Upper lobe of left lung (tissue), 6 donors: Measurements from ENCODE around the gene CHRNA5. TPM values are rescaled to one million over a fixed set of nuclear protein-coding genes. Genes with fewer than 3 reads are reported as not detected.
A peak's percentile ranks its signal among the peaks of the same experiment; 100 is the strongest.

ENCODE experiments used
- ATAC-seq, 2 donors: fragments of 200-7000 bp; cut with Tn5 transposase; one replicate each; pipeline ENCODE4 v1.9.1; 2022; ENCODE audit warnings: mild to moderate bottlenecking in 2 of 2, moderate library complexity in 2 of 2; ENCODE audit not compliant: low FRiP score in 2 of 2
- DNase-seq, 2 donors: peaks; one replicate each; pipeline ENCODE4 v3.0.0-alpha.2; 2019 to 2020
- H3K27ac ChIP-seq, 4 donors: fragments of 200-600 bp; sonication (generic); one replicate each; pipeline ENCODE4 v1.5.1; 2016 to 2019
- H3K27me3 ChIP-seq, 4 donors: fragments of 200-600 bp; sonication (generic); one replicate each; pipeline ENCODE4 v1.5.1; 2017 to 2019
- H3K36me3 ChIP-seq, 4 donors: fragments of 200-600 bp; sonication (generic); one replicate each; pipeline ENCODE4 v1.5.1; 2016 to 2019
- H3K4me1 ChIP-seq, 4 donors: fragments of 200-600 bp; sonication (generic); one replicate each; pipeline ENCODE4 v1.5.1; 2018 to 2019
- H3K4me3 ChIP-seq, 4 donors: fragments of 200-600 bp; sonication (generic); one replicate each; pipeline ENCODE4 v1.5.1; 2017 to 2019; ENCODE audit warnings: mild to moderate bottlenecking in 2 of 4, moderate library complexity in 1 of 4
- H3K9me3 ChIP-seq, 4 donors: fragments of 200-600 bp; sonication (generic); one replicate each; pipeline ENCODE4 v1.5.1; 2018 to 2019
- CTCF ChIP-seq, 6 experiments: fragments of 450-650 bp in 4 of 6; fragments of 200-600 bp in 2 of 6; sonication (generic) in 2 of 6; IDR thresholded peaks; one replicate each; pipeline ENCODE4 v1.5.1; 2016 to 2019; ENCODE audit warnings: antibody characterized with exemption in 6 of 6
- EP300 ChIP-seq, 4 donors: sonication (generic); formaldehyde crosslinking; IDR thresholded peaks; one replicate each; pipeline ENCODE4 v1.5.1; 2017; ENCODE audit warnings: antibody characterized with exemption in 4 of 4, control low read depth in 2 of 4
- POLR2A ChIP-seq, 4 donors: fragments of 450-650 bp; IDR thresholded peaks; one replicate each; pipeline ENCODE4 v1.5.1; 2016 to 2017; ENCODE audit warnings: antibody characterized with exemption in 4 of 4, mild to moderate bottlenecking in 2 of 4
- POLR2AphosphoS5 ChIP-seq, 2 donors: sonication (generic); formaldehyde crosslinking; IDR thresholded peaks; one replicate each; pipeline ENCODE4 v1.5.1; 2017; ENCODE audit warnings: antibody characterized with exemption in 2 of 2
- WGBS, 2 donors: methylation state at CpG; one replicate each; pipeline ENCODE4 v1.1.5; 2017 to 2018; 5-methylcytosine and 5-hydroxymethylcytosine counted together
- total RNA-seq, 6 donors: library from RNA; depleted of rRNA in 4 of 6; stranded (reverse); fragments of >200 nt in 4 of 6; gene quantifications; one replicate each; pipeline versions ENCODE4 v1.1.0 to v1.2.1, GENCODE V29; 2016 to 2021
- donor health status: DM: no; HTN: no; CAD: no; lungs with moderate emphysema.
- donor health status: DM: no; HTN: yes; CAD: no; lungs with severe emphysema.

The CHRNA5 gene
- total RNA-seq, 6 donors from 2014 or later = 0.29 to 1.5 (median 0.38) TPM; not detected in 2

- Histone ChIP-seq H3K4me1 (peaks cover 8 to 13% (median 10%) of the 10 kb centered on the region in 4 donors), H3K27me3 (peaks cover 0 to 12% (median 5%) of the 10 kb centered on the region in 4 donors), H3K4me3 (no peak overlapping the region), H3K36me3 (no peaks in the 10 kb centered on the region), H3K27ac (no peak overlapping the region), H3K9me3 (no peaks in the 10 kb centered on the region)
- 47% methylated on average over 4 of the region's 4 CpGs; no CpG with 5 or more reads in 1 of the 2 donors for WGBS, 2 donors
- ATAC-seq (no peak), DNase-seq (no peak)
- TF ChIP-seq EP300 (IDR thresholded peaks at IDR 0.05) = no peak
- no peak for TF ChIP-seq POLR2AphosphoS5 (IDR thresholded peaks at IDR 0.05)
- TF ChIP-seq POLR2A (IDR thresholded peaks at IDR 0.05) = no peak
- peak in 5 of 6 experiments; percentile 29 to 52 (median 48) for TF ChIP-seq CTCF (IDR thresholded peaks at IDR 0.05)
These were observed 73.5 kb downstream of the CHRNA5 start for GRCh38 chr15:78638658-78639314.

- ATAC-seq (peak; percentile 37 to 46), DNase-seq (peak in 1 of 2 donors; percentile 78)
- Histone ChIP-seq H3K9me3 (no peaks in the 10 kb centered on the region), H3K4me1 (peaks cover 8 to 13% (median 10%) of the 10 kb centered on the region in 4 donors), H3K4me3 (peak overlapping the region in 3 of 4 donors; percentile 35 to 51 (median 50)), H3K27me3 (peaks cover 0 to 12% (median 5%) of the 10 kb centered on the region in 4 donors), H3K27ac (no peak overlapping the region), H3K36me3 (no peaks in the 10 kb centered on the region)
- WGBS, 2 donors = 23 to 42% methylated on average over 7 to 26 of the region's 32 CpGs
- TF ChIP-seq CTCF (IDR thresholded peaks at IDR 0.05) (no peak), POLR2AphosphoS5 (IDR thresholded peaks at IDR 0.05) (no peak), EP300 (IDR thresholded peaks at IDR 0.05) (no peak), POLR2A (IDR thresholded peaks at IDR 0.05) (no peak)
These were observed 75.3 kb downstream of the CHRNA5 start for GRCh38 chr15:78640527-78641101.

DNA sequence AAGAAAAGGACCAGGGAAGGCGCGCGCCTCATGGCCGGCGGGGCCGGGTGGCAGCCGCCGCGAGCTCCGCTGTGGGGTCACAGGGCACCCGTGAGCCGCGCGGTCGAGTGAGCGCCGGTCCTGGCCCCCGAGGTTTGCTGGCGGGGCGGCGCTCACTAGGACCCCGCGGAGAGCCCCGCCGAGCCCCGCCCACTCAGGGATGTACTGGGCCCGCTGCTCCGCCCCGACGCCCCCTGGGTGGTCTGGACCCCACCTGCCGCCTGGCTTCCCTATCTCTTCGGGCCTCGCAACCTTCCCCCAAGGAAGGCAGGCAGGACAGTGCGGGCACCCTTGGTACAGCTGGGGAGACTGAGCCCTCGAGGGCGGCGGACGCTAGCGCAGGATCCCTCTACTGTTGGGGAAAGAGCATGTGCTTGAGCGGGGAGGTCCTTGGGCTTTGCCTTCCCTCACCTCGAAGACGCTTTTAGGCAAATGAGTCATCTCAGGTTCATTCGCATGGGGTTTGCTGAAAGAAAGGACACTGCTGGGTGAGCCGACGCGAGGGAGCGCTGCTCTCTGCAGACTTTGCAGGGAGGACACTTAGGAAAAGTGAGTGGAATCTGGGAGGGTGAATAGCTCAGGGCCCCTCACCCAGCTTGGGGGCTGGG lies 75.9 kb downstream of the CHRNA5 start, which contains the start of gene CHRNB4:
CHRNB4 (minus strand) TSS at position 109 of the 647 bp plus-strand sequence; CDS start at position 32, 77 bp downstream.
- no peaks in the 10 kb centered on the region for H3K36me3 ChIP-seq
- peaks cover 8 to 13% (median 10%) of the 10 kb centered on the region in 4 donors for H3K4me1 ChIP-seq
- WGBS, 2 donors = 24 to 43% methylated on average over 12 to 33 of the region's 47 CpGs
- ATAC-seq (peak; percentile 16 to 48), DNase-seq (peak in 1 of 2 donors; percentile 84)
- no peak within 1 kb of the TSS for H3K27ac ChIP-seq
- H3K9me3 ChIP-seq = no peaks in the 10 kb centered on the region
- H3K4me3 ChIP-seq = peak within 1 kb of the TSS in 3 of 4 donors; percentile 35 to 51 (median 50)
- H3K27me3 ChIP-seq = peaks cover 0 to 12% (median 5%) of the 10 kb centered on the region in 4 donors
- no peak for TF ChIP-seq POLR2A (IDR thresholded peaks at IDR 0.05)

DNA sequence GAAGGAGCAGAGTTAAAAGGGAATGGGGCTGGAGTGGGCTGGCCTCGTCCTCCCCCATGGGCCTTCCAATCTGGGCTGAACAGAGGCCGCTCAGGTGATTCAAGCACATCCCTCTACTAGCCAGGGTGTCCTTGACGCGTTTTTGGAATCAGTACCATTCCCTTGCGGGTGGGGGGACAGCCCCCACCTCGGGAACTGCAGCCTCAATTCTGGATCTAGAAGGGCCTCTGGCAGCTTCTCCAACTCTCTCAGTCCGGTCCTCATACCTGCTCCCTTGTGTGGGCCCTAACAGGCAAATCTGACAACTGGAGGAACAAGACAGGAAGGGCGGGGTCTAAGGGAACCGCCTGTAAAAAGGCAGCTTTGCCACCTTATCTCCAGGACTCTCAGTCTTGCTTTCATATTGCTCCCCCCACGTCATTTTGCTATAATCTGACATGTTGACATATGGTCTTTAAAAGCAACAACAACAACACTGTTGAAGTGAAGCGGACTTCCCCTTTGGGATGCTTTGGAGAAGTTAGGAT lies 76.5 kb downstream of the CHRNA5 start:
- DNase-seq = no peak
- no peaks in the 10 kb centered on the region for H3K36me3 ChIP-seq
- no peak overlapping the region for H3K27ac ChIP-seq
- WGBS, 2 donors = 74 to 75% methylated on average over 9 to 11 of the region's 11 CpGs
- no peaks in the 10 kb centered on the region for H3K9me3 ChIP-seq
- peaks cover 8 to 13% (median 10%) of the 10 kb centered on the region in 4 donors for H3K4me1 ChIP-seq
- ATAC-seq = no peak
- no peak for TF ChIP-seq POLR2AphosphoS5 (IDR thresholded peaks at IDR 0.05)
- TF ChIP-seq CTCF (IDR thresholded peaks at IDR 0.05) = no peak
- TF ChIP-seq POLR2A (IDR thresholded peaks at IDR 0.05) = no peak
- TF ChIP-seq EP300 (IDR thresholded peaks at IDR 0.05) = no peak
- H3K27me3 ChIP-seq = peaks cover 0 to 12% (median 5%) of the 10 kb centered on the region in 4 donors
- H3K4me3 ChIP-seq = no peak overlapping the region

GRCh38 chr15:78642331-78642730 lies 77.0 kb downstream of the CHRNA5 start:
- Histone ChIP-seq H3K36me3 (no peaks in the 10 kb centered on the region), H3K27ac (no peak overlapping the region), H3K27me3 (peaks cover 0 to 12% (median 5%) of the 10 kb centered on the region in 4 donors), H3K4me3 (no peak overlapping the region), H3K9me3 (no peaks in the 10 kb centered on the region), H3K4me1 (peaks cover 8 to 13% (median 10%) of the 10 kb centered on the region in 4 donors)
- 90 to 91% methylated on average over 5 of the region's 5 CpGs for WGBS, 2 donors
- ATAC-seq (no peak), DNase-seq (no peak)
- no peak for TF ChIP-seq POLR2A (IDR thresholded peaks at IDR 0.05)
- no peak for TF ChIP-seq CTCF (IDR thresholded peaks at IDR 0.05)
- no peak for TF ChIP-seq POLR2AphosphoS5 (IDR thresholded peaks at IDR 0.05)
- TF ChIP-seq EP300 (IDR thresholded peaks at IDR 0.05) = no peak
